OCI-LY7 (cell line): Measurements from ENCODE around the gene EXOC4. TPM values are rescaled to one million over a fixed set of nuclear protein-coding genes. Genes with fewer than 3 reads are reported as not detected.

ENCODE experiments used
- BruUV-seq: library from RNA; stranded (reverse); fragments of 400-500 nt; replicated peaks from 2 replicates; lab custom pipeline; 2021; lab: Mats Ljungman, UMichigan
- CTCF ChIA-PET: fragments of 300-600 bp; sonication (Branson Sonifier 250); formaldehyde crosslinking; loops from one replicate; lab custom pipeline; 2022; ENCODE audit warnings: antibody characterized with exemption; ENCODE audit not compliant: unreplicated experiment; lab: Charles Lee
- POLR2A ChIA-PET: fragments of 300-600 bp; sonication (Branson Sonifier 250); formaldehyde crosslinking; loops from one replicate; lab custom pipeline; 2022; ENCODE audit warnings: antibody characterized with exemption; lab: Charles Lee
- DNase-seq: peaks from one replicate; pipeline ENCODE4 v3.0.0-alpha.2; 2015; ENCODE audit warnings: low spot score
- H2AFZ ChIP-seq: fragments of 200-600 bp; sonication (generic), shearing (Covaris generic); 2 replicates; pipeline ENCODE4 v1.6.1; 2014; ENCODE audit warnings: mild to moderate bottlenecking, antibody characterized with exemption, low read length, moderate library complexity
- H3K27ac ChIP-seq: fragments of 200-600 bp; sonication (generic); 2 replicates; pipeline ENCODE4 v1.5.1; 2014; ENCODE audit warnings: mixed run types, low read depth, mild to moderate bottlenecking, moderate library complexity, low read length, inconsistent platforms; ENCODE audit not compliant: poor library complexity, severe bottlenecking
- H3K36me3 ChIP-seq: fragments of 200-600 bp; sonication (generic); 2 replicates; pipeline ENCODE4 v1.6.1; 2014; ENCODE audit warnings: mild to moderate bottlenecking, antibody characterized with exemption, low read length, moderate library complexity, mixed read lengths; ENCODE audit not compliant: insufficient read depth
- H3K4me1 ChIP-seq: fragments of 200-600 bp; sonication (generic); 2 replicates; pipeline ENCODE4 v1.5.1; 2014; ENCODE audit warnings: mild to moderate bottlenecking, low read length; ENCODE audit not compliant: insufficient read depth, poor library complexity, severe bottlenecking
- H3K4me2 ChIP-seq: fragments of 200-600 bp; sonication (generic); 2 replicates; pipeline ENCODE4 v1.6.1; 2014; ENCODE audit warnings: mild to moderate bottlenecking, low read length
- H3K4me3 ChIP-seq: fragments of 200-600 bp; sonication (generic); 2 replicates; pipeline ENCODE4 v1.5.1; 2014; ENCODE audit warnings: mild to moderate bottlenecking, low read depth, low read length; ENCODE audit not compliant: poor library complexity, severe bottlenecking
- H3K79me2 ChIP-seq: fragments of 200-600 bp; sonication (generic); 2 replicates; pipeline ENCODE4 v1.6.1; 2016; ENCODE audit warnings: low read depth, mild to moderate bottlenecking, low read length, moderate library complexity, mixed read lengths; ENCODE audit not compliant: insufficient read depth
- H3K9me2 ChIP-seq: fragments of 200-600 bp; sonication (generic); 2 replicates; pipeline ENCODE4 v1.6.1; 2016; ENCODE audit warnings: mild to moderate bottlenecking, low read length, mixed read lengths; ENCODE audit not compliant: insufficient read depth
- H3K9me3 ChIP-seq: fragments of 200-600 bp; sonication (generic); 2 replicates; pipeline ENCODE4 v1.6.1; 2014; ENCODE audit warnings: mild to moderate bottlenecking, mixed run types, low read length, mixed read lengths
- H4K20me1 ChIP-seq: fragments of 200-600 bp; sonication (generic); 2 replicates; pipeline ENCODE4 v1.6.1; 2014; ENCODE audit warnings: mild to moderate bottlenecking, antibody characterized with exemption, low read length, moderate library complexity, mixed read lengths; ENCODE audit not compliant: insufficient read depth
- CTCF ChIP-seq: fragments of 200-600 bp; sonication (generic); conservative IDR thresholded peaks from 2 replicates; pipeline ENCODE4 v1.5.1; 2014; ENCODE audit warnings: mild to moderate bottlenecking, antibody characterized with exemption, low read length, moderate library complexity, mixed read lengths
- EZH2phosphoT487 ChIP-seq: fragments of 200-600 bp; sonication (generic); IDR thresholded peaks from 2 replicates; pipeline ENCODE4 v1.6.1; 2018; ENCODE audit warnings: low read depth, borderline replicate concordance, mild to moderate bottlenecking, mixed run types, antibody characterized with exemption, low read length, moderate library complexity, mixed read lengths
- intact Hi-C: fragments of 100-400 bp; cut with micrococcal nuclease; formaldehyde crosslinking; loops from one replicate; pipeline ENCODE4 v1.10.0; 2022; ENCODE audit not compliant: unreplicated experiment
- total RNA-seq, 2 experiments: library from RNA; depleted of rRNA in 1 of 2; stranded (reverse); fragments of >200 nt in 1 of 2; shearing (Covaris generic) in 1 of 2; gene quantifications; 2 replicates each; pipeline ENCODE4 v1.2.3, GENCODE V29; 2014 to 2022

The EXOC4 gene
- total RNA-seq, 2 experiments from 2014 or later = 75.1 to 93.2 TPM

GRCh38 chr7:133355822-133356221, 102.9 kb downstream of the EXOC4 start:
- Histone ChIP-seq H3K9me2 (no peaks in the 10 kb centered on the region), H3K36me3 (no peaks in the 10 kb centered on the region), H3K4me3 (no peak overlapping the region), H3K9me3 (0 out of 2 replicates have a peak, but pooled peaks cover 5% of the 10 kb centered on the region), H3K27ac (no peak overlapping the region), H2AFZ (no peak overlapping the region), H4K20me1 (no peaks in the 10 kb centered on the region), H3K4me2 (no peak overlapping the region), H3K4me1 (no peaks in the 10 kb centered on the region), H3K79me2 (no peaks in the 10 kb centered on the region)
- TF ChIP-seq CTCF (no peak), EZH2phosphoT487 (no peak)
- ChIA-PET CTCF (no interaction called here), POLR2A (no interaction called here)
- BruUV-seq = no TSS peak
- DNase-seq = no peak
- intact Hi-C loops = no loop called here

- H4K20me1 ChIP-seq = no peaks in the 10 kb centered on the region
- no peak overlapping the region for H3K4me2 ChIP-seq
- H2AFZ ChIP-seq = no peak overlapping the region
- BruUV-seq = no TSS peak
- H3K36me3 ChIP-seq = no peaks in the 10 kb centered on the region
- H3K4me1 ChIP-seq = no peaks in the 10 kb centered on the region
- ChIA-PET CTCF (no interaction called here), POLR2A (no interaction called here)
- TF ChIP-seq CTCF (no peak), EZH2phosphoT487 (no peak)
- H3K27ac ChIP-seq = no peak overlapping the region
- no peaks in the 10 kb centered on the region for H3K79me2 ChIP-seq
- intact Hi-C loops = no loop called here
- H3K4me3 ChIP-seq = no peak overlapping the region
- DNase-seq = no peak
- no peaks in the 10 kb centered on the region for H3K9me3 ChIP-seq
- no peaks in the 10 kb centered on the region for H3K9me2 ChIP-seq
Observed at GRCh38 chr7:133358708-133359107, 105.8 kb downstream of the EXOC4 start.

- ChIA-PET CTCF (no interaction called here), POLR2A (no interaction called here)
- DNase-seq = no peak
- H2AFZ ChIP-seq = no peak overlapping the region
- TF ChIP-seq CTCF (no peak), EZH2phosphoT487 (no peak)
- no peaks in the 10 kb centered on the region for H3K9me3 ChIP-seq
- intact Hi-C loops = no loop called here
- no peak overlapping the region for H3K4me2 ChIP-seq
- no peak overlapping the region for H3K4me3 ChIP-seq
- H3K9me2 ChIP-seq = no peaks in the 10 kb centered on the region
- no peaks in the 10 kb centered on the region for H3K79me2 ChIP-seq
- BruUV-seq = no TSS peak
- H3K27ac ChIP-seq = no peak overlapping the region
- H4K20me1 ChIP-seq = no peaks in the 10 kb centered on the region
- H3K36me3 ChIP-seq = no peaks in the 10 kb centered on the region
- H3K4me1 ChIP-seq = no peaks in the 10 kb centered on the region
Observed at GRCh38 chr7:133359449-133359848, 106.6 kb downstream of the EXOC4 start.
